GM21619 (cell line): ENCODE measurements around the gene SCAANT1.

Source experiments
- ATAC-seq: cut with Tn5 transposase; IDR thresholded peaks from one replicate; pipeline ENCODE4 v1.9.1; 2021; ENCODE audit not compliant: unreplicated experiment

The SCAANT1 gene

DNA sequence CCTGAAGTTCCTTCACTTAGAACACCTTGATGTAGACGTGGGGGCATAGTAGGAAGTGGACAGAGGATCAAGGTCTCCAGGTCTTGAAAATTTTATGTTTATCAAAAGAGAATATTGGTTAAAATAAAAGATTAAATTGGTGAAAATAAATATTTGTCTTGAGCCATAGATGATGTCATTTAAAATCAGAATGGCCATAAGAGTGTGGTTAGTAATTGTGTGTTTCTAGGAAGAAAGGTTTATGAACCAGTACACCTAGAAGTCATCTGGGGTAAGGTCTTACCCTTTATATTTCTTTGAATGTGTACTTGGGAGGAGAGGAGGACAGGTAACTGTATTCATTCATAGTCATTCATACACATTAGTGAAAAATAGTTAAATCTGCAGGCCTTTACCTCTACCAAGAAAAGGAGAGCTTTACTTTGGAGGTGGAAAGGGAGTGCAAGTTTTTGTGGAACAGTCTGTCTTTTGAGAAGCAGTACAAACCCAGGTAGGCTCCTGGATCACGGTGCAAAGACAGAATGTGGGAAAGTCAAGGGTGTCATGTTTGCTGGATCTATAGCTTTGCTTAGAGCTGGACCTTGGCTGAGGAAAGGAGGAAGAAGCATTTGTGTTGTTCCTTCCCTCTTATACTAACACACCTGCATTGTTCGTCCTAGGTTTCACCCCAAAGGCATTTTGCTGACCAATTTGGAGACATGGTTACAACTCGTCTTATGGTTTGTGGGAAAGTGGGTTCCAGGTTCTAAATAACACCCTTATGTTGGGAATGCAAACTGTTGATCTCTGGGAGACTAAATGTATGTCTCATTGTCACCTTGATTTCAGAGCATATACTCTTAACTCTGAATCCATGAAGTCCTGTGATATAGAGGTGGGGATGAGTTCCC lies 6.2 kb downstream of the SCAANT1 start:
- ATAC-seq = no peak

GRCh38 chr3:63900459-63900858 lies 11.7 kb downstream of the SCAANT1 start:
- ATAC-seq = no peak

DNA sequence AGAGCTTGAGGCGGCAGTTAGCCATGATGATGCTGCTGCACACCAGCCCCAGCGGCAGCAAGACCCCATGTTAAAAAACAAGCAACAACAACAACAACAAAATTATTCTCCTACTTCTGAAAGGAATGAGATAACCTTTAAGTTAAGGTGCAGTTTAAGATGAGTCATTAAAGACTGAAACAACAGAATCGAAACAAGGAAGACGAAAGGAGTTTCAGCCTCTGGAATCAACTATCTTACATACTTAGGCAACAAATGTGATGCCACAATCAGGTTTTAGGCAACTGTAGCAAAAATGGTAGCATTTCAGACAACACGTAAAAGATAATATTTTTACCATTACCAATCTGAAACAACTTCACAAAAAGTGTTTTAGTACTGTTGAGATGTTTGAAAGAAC lies 12.2 kb downstream of the SCAANT1 start:
- ATAC-seq = no peak

GRCh38 chr3:63896332-63897030 lies 15.7 kb downstream of the SCAANT1 start:
- peak; percentile 67 for ATAC-seq

DNA sequence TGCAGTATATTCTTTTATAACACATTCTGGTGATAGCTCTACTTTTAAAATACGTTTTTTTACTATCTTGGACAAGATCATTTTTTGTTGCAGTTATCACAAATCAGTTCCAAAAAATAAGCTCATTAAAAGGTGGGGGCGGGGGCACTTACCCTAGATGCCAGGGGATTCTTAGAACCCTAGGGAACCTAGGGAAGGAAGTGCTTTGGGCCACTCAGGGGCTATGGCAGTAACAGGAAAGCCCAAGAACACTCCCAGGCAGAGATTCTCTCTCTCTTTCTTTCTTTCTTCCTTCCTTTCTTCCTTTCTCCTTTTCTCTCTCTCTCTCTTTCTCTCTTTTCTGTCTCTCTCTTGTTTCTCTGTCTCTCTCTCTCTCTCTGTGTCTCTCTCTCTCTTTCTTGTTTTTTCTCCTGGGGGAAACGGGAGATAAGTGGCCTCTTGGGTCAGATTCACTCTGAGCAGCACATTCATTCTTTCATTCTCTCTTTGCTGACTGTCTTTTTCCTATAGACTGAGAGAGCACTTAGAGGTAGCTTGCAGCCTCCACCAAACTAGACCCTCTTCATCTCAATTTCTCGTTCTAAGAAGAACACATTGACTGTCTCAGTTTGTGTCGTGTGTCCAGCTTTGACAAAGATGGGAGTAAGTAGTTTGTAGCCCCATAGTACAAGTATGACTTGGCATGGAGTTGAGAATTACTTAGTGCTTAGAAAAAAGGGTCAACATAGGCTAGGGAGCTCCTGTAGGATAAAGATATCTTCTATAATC lies 16.6 kb downstream of the SCAANT1 start:
- ATAC-seq = no peak

DNA sequence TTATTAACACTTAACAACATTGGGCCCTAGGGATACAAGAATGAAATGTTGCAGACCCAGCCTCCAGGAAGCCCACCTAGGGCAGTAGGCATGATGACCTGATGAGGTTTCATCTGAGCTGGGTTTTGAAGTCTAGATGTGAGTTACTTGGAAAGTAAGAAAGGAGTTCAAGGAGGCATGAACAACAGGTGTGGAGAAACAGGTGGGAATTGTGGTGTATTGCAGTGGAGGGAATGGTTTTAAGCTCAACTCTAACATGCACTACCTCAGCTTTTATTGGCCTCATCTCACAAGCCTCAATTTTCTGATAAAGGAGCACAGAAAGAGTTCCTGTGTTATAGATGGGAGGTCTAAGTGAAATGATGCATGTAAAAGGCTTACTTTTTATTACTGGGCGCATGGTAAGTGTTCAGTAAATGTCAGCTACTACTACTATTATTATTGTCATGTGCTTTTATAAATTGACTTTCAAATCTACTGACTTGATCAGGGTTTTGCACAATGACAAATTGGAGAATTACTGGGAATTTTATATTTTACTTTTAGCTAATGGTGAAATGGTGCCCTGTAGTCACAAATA lies 19.3 kb downstream of the SCAANT1 start:
- ATAC-seq = no peak

DNA sequence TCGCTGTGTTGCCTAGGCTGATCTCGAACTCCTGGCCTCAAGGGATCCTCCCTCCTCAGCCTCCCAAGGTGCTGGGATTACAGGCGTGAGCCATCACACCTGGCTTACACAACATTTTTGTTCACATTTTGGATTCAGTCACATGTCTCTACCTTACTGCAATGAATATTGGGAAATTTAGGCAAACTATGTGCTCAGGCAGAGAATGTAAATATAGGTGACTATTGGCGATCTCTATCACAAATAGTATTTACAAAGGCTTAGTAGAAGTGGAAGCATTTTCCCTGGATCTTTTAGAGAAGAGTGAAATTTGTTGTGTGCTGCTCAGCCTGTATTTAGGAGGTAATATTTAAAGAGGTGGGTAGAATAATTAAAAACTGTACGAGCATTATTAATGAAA lies 20.7 kb downstream of the SCAANT1 start:
- ATAC-seq = no peak

- ATAC-seq = no peak
These were observed 25.3 kb downstream of the SCAANT1 start for GRCh38 chr3:63886858-63887257.

DNA sequence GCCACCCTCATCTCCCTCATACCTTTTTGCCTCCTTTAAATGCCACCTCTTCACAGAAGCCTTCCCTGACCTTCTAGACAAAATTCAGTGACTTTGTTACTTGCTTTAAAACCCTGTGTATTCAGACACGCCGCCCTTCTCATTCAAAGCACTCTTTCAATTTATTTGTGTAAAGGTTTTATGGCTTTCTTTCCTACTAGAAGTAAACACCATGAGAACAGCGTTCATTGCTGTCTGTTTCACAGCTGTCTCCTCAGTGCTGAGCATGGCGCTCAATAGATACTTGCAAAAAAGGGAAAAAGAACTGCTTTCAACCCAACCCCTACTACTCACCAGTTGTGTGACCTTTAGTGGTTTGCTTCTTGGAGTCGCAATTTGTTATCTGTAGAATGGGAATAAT lies 31.5 kb downstream of the SCAANT1 start:
- ATAC-seq = no peak

DNA sequence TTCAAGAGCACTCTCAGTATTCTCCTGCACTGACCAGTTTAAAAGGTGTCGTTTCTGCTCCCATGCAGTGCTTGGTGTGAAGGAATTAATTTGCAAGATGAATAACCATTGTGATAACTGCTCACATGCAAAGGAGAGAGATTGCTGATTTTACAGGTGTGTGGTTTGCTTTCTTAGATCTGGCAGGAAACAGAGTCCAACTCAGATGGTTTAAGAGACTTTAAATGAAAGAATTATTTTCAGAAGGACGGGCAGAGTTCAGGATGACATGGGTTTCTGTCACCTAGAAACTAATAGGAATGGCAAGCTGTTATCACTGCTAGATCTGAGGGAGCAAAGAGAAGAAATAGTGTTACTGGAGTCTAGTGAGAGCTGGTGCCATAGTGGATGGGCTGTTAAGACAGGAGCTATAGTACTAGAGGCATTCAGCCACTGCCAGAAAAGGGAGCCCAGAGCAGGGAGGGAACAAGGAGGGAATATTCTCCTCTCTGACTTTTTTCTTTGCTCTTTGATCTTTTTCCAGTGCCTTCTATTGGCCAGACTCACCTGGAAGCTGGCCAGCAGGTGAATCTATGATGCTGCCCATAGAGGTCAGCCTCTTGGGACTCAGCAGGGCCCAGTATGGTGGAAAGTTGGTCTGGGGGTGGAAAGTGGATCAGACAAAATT lies 33.7 kb downstream of the SCAANT1 start:
- ATAC-seq = no peak

DNA sequence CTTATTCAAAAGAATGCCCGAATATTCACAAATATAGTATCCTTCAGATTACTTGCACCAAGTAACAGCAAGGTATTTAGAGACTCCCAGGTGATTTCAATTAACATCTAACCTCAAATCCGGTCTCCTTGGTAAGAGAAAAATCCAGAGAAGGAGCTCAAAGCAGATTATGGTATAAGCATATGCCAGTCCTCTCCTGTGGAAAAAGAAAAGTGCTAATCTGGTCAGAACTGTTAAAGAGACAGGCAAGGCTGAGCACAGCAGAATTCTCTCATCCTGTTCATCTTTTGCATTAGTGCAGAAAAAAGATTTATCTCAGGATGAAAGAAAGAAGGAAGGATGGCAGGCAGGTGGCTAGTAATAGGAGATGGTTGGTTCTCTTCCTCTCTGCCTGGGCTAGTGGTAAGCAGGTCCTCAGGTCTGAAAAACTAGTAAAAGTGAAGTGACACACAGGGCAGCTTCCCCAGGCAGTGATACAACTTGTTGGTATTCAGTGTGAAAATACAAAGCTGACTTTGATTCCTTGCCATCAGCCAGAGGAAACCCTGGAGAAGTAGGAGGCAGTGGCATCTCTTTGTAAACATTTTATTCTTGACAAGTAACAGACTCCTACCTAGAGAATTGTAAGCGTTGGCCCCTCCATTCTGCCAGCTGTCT lies 34.3 kb downstream of the SCAANT1 start:
- ATAC-seq = no peak

GRCh38 chr3:63876260-63876659 lies 35.9 kb downstream of the SCAANT1 start:
- ATAC-seq = no peak

- ATAC-seq = no peak
These were observed 36.7 kb downstream of the SCAANT1 start for GRCh38 chr3:63875510-63875909.

DNA sequence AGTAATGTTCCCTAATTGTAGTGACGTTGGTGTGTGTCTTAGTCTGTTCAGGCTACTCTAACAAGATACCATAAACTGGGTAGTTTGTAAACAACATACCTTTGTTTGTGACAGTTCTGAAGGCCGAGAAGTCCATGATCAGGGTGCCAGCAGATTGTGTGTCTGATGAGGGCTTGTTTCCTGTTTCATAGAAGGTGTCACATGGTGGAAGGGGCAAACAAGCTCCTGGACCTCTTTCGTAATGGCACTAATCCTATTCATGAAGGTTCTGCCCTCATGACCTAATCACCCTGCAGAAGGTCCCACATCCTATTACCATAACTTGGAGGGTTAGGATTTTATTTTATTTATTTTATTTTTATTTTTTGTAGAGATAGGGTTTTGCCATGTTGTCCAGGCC lies 37.4 kb downstream of the SCAANT1 start:
- ATAC-seq = no peak

GRCh38 chr3:63872135-63872924 lies 39.9 kb downstream of the SCAANT1 start:
- ATAC-seq = no peak

GRCh38 chr3:63870615-63871005 lies 41.6 kb downstream of the SCAANT1 start:
- ATAC-seq = no peak

GRCh38 chr3:63869940-63870614 lies 42.1 kb downstream of the SCAANT1 start:
- no peak for ATAC-seq

DNA sequence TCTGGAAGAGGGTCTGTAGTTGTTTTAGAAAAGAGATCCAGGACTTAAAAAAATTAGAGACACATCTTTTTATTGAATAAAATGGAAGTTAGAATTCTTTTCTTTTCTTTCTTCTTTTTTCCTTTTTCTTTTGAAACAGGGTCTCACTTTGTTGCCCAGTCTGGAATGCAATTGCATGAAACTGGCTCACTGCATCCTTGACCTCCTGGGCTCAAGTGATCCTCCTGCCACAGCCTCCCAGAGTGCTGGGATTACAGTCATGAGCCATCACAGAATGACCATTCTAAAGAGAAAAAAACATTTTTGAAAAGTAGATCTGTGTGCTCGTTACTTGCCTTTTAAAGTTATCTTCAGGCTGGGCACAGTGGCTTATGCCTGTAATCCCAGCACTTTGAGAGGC lies 45.0 kb downstream of the SCAANT1 start:
- ATAC-seq = no peak

GRCh38 chr3:63864965-63865327 lies 47.2 kb downstream of the SCAANT1 start:
- ATAC-seq = no peak
